ENCODE results near the gene MMP23B.

DNA sequence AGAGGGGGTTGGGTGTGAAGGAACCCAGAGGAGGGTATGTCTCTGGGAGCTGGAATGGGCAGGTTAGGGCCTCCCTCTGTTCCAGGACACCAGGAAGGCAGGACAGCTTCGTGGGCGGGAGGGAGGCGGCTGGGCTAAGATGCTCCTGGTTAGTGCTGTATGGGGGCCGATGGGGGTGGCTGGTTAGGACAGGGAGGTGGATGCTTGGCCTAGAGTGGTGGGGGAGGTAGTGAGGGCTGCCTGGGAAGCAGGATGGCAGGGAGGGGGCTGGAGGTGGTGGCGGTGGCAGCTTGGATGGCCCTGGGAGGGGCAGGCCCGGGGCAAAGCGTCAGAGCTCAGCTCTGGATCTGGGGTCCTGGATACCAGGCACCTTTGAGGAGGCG is 6.2 kb upstream of the MMP23B start:
- TF ChIP-seq, protein P1, sequence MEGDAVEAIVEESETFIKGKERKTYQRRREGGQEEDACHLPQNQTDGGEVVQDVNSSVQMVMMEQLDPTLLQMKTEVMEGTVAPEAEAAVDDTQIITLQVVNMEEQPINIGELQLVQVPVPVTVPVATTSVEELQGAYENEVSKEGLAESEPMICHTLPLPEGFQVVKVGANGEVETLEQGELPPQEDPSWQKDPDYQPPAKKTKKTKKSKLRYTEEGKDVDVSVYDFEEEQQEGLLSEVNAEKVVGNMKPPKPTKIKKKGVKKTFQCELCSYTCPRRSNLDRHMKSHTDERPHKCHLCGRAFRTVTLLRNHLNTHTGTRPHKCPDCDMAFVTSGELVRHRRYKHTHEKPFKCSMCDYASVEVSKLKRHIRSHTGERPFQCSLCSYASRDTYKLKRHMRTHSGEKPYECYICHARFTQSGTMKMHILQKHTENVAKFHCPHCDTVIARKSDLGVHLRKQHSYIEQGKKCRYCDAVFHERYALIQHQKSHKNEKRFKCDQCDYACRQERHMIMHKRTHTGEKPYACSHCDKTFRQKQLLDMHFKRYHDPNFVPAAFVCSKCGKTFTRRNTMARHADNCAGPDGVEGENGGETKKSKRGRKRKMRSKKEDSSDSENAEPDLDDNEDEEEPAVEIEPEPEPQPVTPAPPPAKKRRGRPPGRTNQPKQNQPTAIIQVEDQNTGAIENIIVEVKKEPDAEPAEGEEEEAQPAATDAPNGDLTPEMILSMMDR (conservative IDR thresholded peaks at IDR 0.05; ENCODE audit: low read depth, low read length): no peak
- no peak for TF ChIP-seq EZH2 (IDR thresholded peaks at IDR 0.05; ENCODE audit: borderline replicate concordance, low read depth, low read length, poor library complexity, severe bottlenecking)
